OCI-LY1 (cell line): Measurements from ENCODE around the gene CLEC4E.

Source experiments
- H2AFZ ChIP-seq: fragments of 200-600 bp; sonication (generic), shearing (Covaris generic); 2 replicates; pipeline ENCODE4 v1.6.0; 2014; ENCODE audit warnings: antibody characterized with exemption, mild to moderate bottlenecking, low read length
- H3F3A ChIP-seq: fragments of 200-600 bp; sonication (generic), shearing (Covaris generic); 2 replicates; pipeline ENCODE4 v1.6.0; 2014; ENCODE audit warnings: mild to moderate bottlenecking, antibody characterized with exemption, low read length, moderate library complexity; ENCODE audit not compliant: insufficient read depth
- H3K27ac ChIP-seq: fragments of 200-600 bp; sonication (generic); 2 replicates; pipeline ENCODE4 v1.5.1; 2014; ENCODE audit warnings: low read length, mixed run types, mild to moderate bottlenecking, low read depth; ENCODE audit not compliant: poor library complexity, severe bottlenecking
- H3K27me3 ChIP-seq: fragments of 200-600 bp; sonication (generic); 2 replicates; pipeline ENCODE4 v1.6.0; 2014; ENCODE audit warnings: antibody characterized with exemption, mild to moderate bottlenecking, low read length, moderate library complexity; ENCODE audit not compliant: insufficient read depth
- H3K36me3 ChIP-seq: fragments of 200-600 bp; sonication (generic); 2 replicates; pipeline ENCODE4 v1.6.1; 2014; ENCODE audit warnings: mild to moderate bottlenecking, antibody characterized with exemption, low read length, moderate library complexity, mixed read lengths; ENCODE audit not compliant: insufficient read depth
- H3K4me1 ChIP-seq: fragments of 200-600 bp; sonication (generic); 2 replicates; pipeline ENCODE4 v1.5.1; 2014; ENCODE audit warnings: mild to moderate bottlenecking, low read length, moderate library complexity; ENCODE audit not compliant: insufficient read depth, severe bottlenecking
- H3K4me2 ChIP-seq: fragments of 200-600 bp; sonication (generic), shearing (Covaris generic); 2 replicates; pipeline ENCODE4 v1.6.1; 2014; ENCODE audit warnings: low read length
- H3K4me3 ChIP-seq: fragments of 200-600 bp; sonication (generic); 2 replicates; pipeline ENCODE4 v1.5.1; 2014; ENCODE audit warnings: low read length, low read depth, mild to moderate bottlenecking, mixed read lengths; ENCODE audit not compliant: poor library complexity, severe bottlenecking
- H3K79me2 ChIP-seq: fragments of 200-600 bp; shearing (Covaris generic); 2 replicates; pipeline ENCODE4 v1.6.1; 2016; ENCODE audit warnings: mixed run types, low read length, mixed read lengths; ENCODE audit not compliant: insufficient read depth
- H3K9ac ChIP-seq: fragments of 200-600 bp; sonication (generic), shearing (Covaris generic); 2 replicates; pipeline ENCODE4 v1.6.1; 2014; ENCODE audit warnings: mild to moderate bottlenecking, low read length, mixed read lengths
- H3K9me2 ChIP-seq: fragments of 200-600 bp; sonication (generic), shearing (Covaris generic); 2 replicates; pipeline ENCODE4 v1.6.1; 2014; ENCODE audit warnings: low read depth, mild to moderate bottlenecking, low read length, mixed read lengths
- H3K9me3 ChIP-seq: fragments of 200-600 bp; shearing (Covaris generic); 2 replicates; pipeline ENCODE4 v1.6.1; 2014; ENCODE audit warnings: low read length, mixed read lengths
- H4K20me1 ChIP-seq: fragments of 200-600 bp; sonication (generic), shearing (Covaris generic); 2 replicates; pipeline ENCODE4 v1.6.0; 2016; ENCODE audit warnings: mild to moderate bottlenecking, low read length; ENCODE audit not compliant: insufficient read depth
- EZH2 ChIP-seq: fragments of 200-600 bp; sonication (generic), shearing (Covaris generic); IDR thresholded peaks from 2 replicates; pipeline ENCODE4 v1.8.0; 2017; ENCODE audit warnings: borderline replicate concordance, mixed run types, mild to moderate bottlenecking, antibody characterized with exemption, low read length, moderate library complexity, mixed read lengths
- TF ChIP-seq, protein P1 (sequence below): fragments of 200-600 bp; sonication (generic), shearing (Covaris generic); IDR thresholded peaks from 2 replicates; pipeline ENCODE4 v1.5.1; 2017; ENCODE audit warnings: mild to moderate bottlenecking, antibody characterized with exemption, low read length, moderate library complexity, mixed read lengths

CLEC4E gene

DNA sequence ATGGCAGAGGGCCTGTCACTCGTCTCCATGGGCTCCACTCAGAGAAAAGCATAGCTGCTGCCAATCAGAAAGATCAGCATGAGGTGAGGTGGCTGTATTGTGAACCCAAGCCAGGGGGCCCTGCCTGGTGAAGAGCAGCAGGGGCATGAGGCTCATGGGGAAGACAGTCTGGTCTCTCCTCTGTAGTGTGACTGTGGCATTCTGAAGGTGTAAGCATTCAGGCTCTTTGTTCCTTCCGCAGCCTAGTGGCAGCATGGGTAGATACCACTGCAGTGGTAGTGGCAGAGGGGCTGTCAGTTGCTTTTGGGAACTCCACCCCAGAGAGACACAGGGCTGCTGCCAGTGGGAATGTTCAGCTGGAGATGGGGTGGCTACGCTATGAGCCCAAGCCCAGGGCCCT, 32.5 kb downstream of the CLEC4E start:
- Histone ChIP-seq H3K9me2 (no peaks in the 10 kb centered on the region), H3K4me2 (no peak overlapping the region), H3K79me2 (no peaks in the 10 kb centered on the region), H3K4me1 (peaks cover 12% of the 10 kb centered on the region), H3K27me3 (no peaks in the 10 kb centered on the region; the same call in 1 of the 2 replicates), H2AFZ (no peak overlapping the region), H3K4me3 (no peak overlapping the region), H3F3A (no peaks in the 10 kb centered on the region), H3K9me3 (no peaks in the 10 kb centered on the region), H3K36me3 (no peaks in the 10 kb centered on the region), H3K9ac (no peak overlapping the region), H3K27ac (no peak overlapping the region), H4K20me1 (no peaks in the 10 kb centered on the region)
- TF ChIP-seq, protein P1, sequence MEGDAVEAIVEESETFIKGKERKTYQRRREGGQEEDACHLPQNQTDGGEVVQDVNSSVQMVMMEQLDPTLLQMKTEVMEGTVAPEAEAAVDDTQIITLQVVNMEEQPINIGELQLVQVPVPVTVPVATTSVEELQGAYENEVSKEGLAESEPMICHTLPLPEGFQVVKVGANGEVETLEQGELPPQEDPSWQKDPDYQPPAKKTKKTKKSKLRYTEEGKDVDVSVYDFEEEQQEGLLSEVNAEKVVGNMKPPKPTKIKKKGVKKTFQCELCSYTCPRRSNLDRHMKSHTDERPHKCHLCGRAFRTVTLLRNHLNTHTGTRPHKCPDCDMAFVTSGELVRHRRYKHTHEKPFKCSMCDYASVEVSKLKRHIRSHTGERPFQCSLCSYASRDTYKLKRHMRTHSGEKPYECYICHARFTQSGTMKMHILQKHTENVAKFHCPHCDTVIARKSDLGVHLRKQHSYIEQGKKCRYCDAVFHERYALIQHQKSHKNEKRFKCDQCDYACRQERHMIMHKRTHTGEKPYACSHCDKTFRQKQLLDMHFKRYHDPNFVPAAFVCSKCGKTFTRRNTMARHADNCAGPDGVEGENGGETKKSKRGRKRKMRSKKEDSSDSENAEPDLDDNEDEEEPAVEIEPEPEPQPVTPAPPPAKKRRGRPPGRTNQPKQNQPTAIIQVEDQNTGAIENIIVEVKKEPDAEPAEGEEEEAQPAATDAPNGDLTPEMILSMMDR = no peak
- no peak for TF ChIP-seq EZH2

GRCh38 chr12:8507596-8507995, 33.1 kb downstream of the CLEC4E start:
- Histone ChIP-seq H4K20me1 (no peaks in the 10 kb centered on the region), H3F3A (no peaks in the 10 kb centered on the region), H3K4me1 (peaks cover 12% of the 10 kb centered on the region), H3K4me3 (no peak overlapping the region), H3K27ac (no peak overlapping the region), H3K79me2 (no peaks in the 10 kb centered on the region), H3K4me2 (no peak overlapping the region), H3K9ac (no peak overlapping the region), H2AFZ (no peak overlapping the region), H3K9me2 (no peaks in the 10 kb centered on the region), H3K9me3 (no peaks in the 10 kb centered on the region), H3K36me3 (no peaks in the 10 kb centered on the region), H3K27me3 (no peaks in the 10 kb centered on the region; the same call in 1 of the 2 replicates)
- no peak for TF ChIP-seq EZH2
- TF ChIP-seq, protein P1 = no peak

GRCh38 chr12:8504351-8504750, 36.4 kb downstream of the CLEC4E start:
- no peaks in the 10 kb centered on the region for H4K20me1 ChIP-seq
- no peaks in the 10 kb centered on the region for H3K9me3 ChIP-seq
- no peak overlapping the region for H3K4me2 ChIP-seq
- H3K4me3 ChIP-seq = no peak overlapping the region
- no peaks in the 10 kb centered on the region for H3K9me2 ChIP-seq
- H3K27me3 ChIP-seq = no peaks in the 10 kb centered on the region; the same call in 1 of the 2 replicates
- H3K4me1 ChIP-seq = peaks cover 17% of the 10 kb centered on the region
- H3K9ac ChIP-seq = no peak overlapping the region
- no peaks in the 10 kb centered on the region for H3F3A ChIP-seq
- no peak for TF ChIP-seq EZH2
- TF ChIP-seq, protein P1 = no peak
- H2AFZ ChIP-seq = no peak overlapping the region
- H3K27ac ChIP-seq = no peak overlapping the region
- H3K79me2 ChIP-seq = no peaks in the 10 kb centered on the region
- no peaks in the 10 kb centered on the region for H3K36me3 ChIP-seq
